HCT116 (cell line): ENCODE data around the gene NRAP. TPM values are rescaled to one million over a fixed set of nuclear protein-coding genes. Genes with fewer than 3 reads are reported as not detected.

Experiments
- ATAC-seq: fragments of 200-7000 bp; cut with Tn5 transposase; 2 replicates; pipeline ENCODE4 v1.9.1; 2020; ENCODE audit warnings: mild to moderate bottlenecking, moderate library complexity
- BruUV-seq: library from RNA; stranded (reverse); fragments of 400-500 nt; replicated peaks from 2 replicates; lab custom pipeline; 2021; lab: Mats Ljungman, UMichigan
- CTCF ChIA-PET: fragments of 300-600 bp; sonication (Branson Sonifier 250); formaldehyde crosslinking; loops from one replicate; lab custom pipeline; 2021; ENCODE audit warnings: antibody characterized with exemption; lab: Charles Lee
- POLR2A ChIA-PET: fragments of 300-600, 350-600 bp; sonication (Branson Sonifier 250); formaldehyde crosslinking; loops from one replicate; lab custom pipeline; 2021; ENCODE audit warnings: antibody characterized with exemption; lab: Charles Lee
- RAD21 ChIA-PET, 2 experiments: fragments of 300-600 bp; sonication (Branson Sonifier 250); formaldehyde crosslinking; loops; one replicate each; lab custom pipeline; 2023; ENCODE audit warnings: low total read pairs in 2 of 2; ENCODE audit not compliant: uncharacterized antibody in 2 of 2, unreplicated experiment in 2 of 2, low non-redundant PET in 1 of 2; lab: Charles Lee
- DNase-seq: peaks from one replicate; pipeline ENCODE4 v3.0.0-alpha.2; 2010; ENCODE audit warnings: low read depth, low spot score
- H2AFZ ChIP-seq: fragments of 200-600 bp; shearing (Covaris generic), sonication (generic); 2 replicates; pipeline ENCODE4 v1.6.1; 2017; ENCODE audit warnings: low read depth, mixed run types, mixed read lengths, antibody characterized with exemption, low read length; ENCODE audit not compliant: poor library complexity, severe bottlenecking
- H3K27ac ChIP-seq: 2 replicates; pipeline ENCODE4 v1.5.1; 2012; ENCODE audit warnings: low read depth, low read length
- H3K27me3 ChIP-seq: fragments of 200-600 bp; sonication (generic); 2 replicates; pipeline ENCODE4 v1.6.1; 2016; ENCODE audit warnings: mixed run types, low read length, mixed read lengths; ENCODE audit not compliant: insufficient read depth
- H3K36me3 ChIP-seq, 2 experiments: fragments of 200-500 bp in 1 of 2; fragments of 200-600 bp in 1 of 2; sonication (Bioruptor generic) in 1 of 2; sonication (generic) in 1 of 2; 2 replicates each; pipeline versions ENCODE4 v1.5.1 to v1.6.1; 2014 to 2016; ENCODE audit warnings: low read length in 2 of 2, inconsistent platforms in 1 of 2, mixed read lengths in 1 of 2, mixed run types in 1 of 2; ENCODE audit not compliant: insufficient read depth in 2 of 2, control insufficient read depth in 1 of 2
- H3K4me1 ChIP-seq, 2 experiments: fragments of 200-600 bp in 1 of 2; sonication (generic) in 1 of 2; 2 replicates each; pipeline versions ENCODE4 v1.5.1 to v1.6.1; 2012 to 2017; ENCODE audit warnings: low read length in 2 of 2, inconsistent platforms in 1 of 2, mild to moderate bottlenecking in 1 of 2, mixed read lengths in 1 of 2, mixed run types in 1 of 2, moderate library complexity in 1 of 2; ENCODE audit not compliant: insufficient read depth in 2 of 2, control insufficient read depth in 1 of 2
- H3K4me2 ChIP-seq: fragments of 200-600 bp; sonication (generic); 2 replicates; pipeline ENCODE4 v1.6.1; 2017; ENCODE audit warnings: mixed run types, low read length, mixed read lengths
- H3K4me3 ChIP-seq, 2 experiments: fragments of 200-600 bp in 1 of 2; sonication (generic) in 1 of 2; replicated peaks in 1 of 2; 2 replicates each; pipeline ENCODE4 v1.5.1; 2011 to 2016; ENCODE audit warnings: low read length in 2 of 2, control low read depth in 1 of 2, low read depth in 1 of 2, mild to moderate bottlenecking in 1 of 2, mixed read lengths in 1 of 2, mixed run types in 1 of 2
- H3K79me2 ChIP-seq: fragments of 200-600 bp; sonication (generic); 2 replicates; pipeline ENCODE4 v1.6.1; 2017; ENCODE audit warnings: mild to moderate bottlenecking, mixed run types, low read length, moderate library complexity, mixed read lengths; ENCODE audit not compliant: insufficient read depth
- H3K9ac ChIP-seq: fragments of 200-600 bp; sonication (generic); 2 replicates; pipeline ENCODE4 v1.6.1; 2016; ENCODE audit warnings: low read length, mixed read lengths
- H3K9me2 ChIP-seq: fragments of 200-600 bp; sonication (generic), shearing (Covaris generic); 2 replicates; pipeline ENCODE4 v1.6.1; 2017; ENCODE audit warnings: mixed run types, mild to moderate bottlenecking, moderate library complexity; ENCODE audit not compliant: insufficient read depth
- H3K9me3 ChIP-seq, 2 experiments: fragments of 200-500 bp in 1 of 2; fragments of 200-600 bp in 1 of 2; sonication (Bioruptor generic) in 1 of 2; sonication (generic) in 1 of 2; 2 replicates each; pipeline ENCODE4 v1.6.1; 2014 to 2017; ENCODE audit warnings: low read length in 2 of 2, mixed read lengths in 2 of 2, inconsistent platforms in 1 of 2, low read depth in 1 of 2, mild to moderate bottlenecking in 1 of 2, mixed run types in 1 of 2, moderate library complexity in 1 of 2; ENCODE audit not compliant: control insufficient read depth in 1 of 2, insufficient read depth in 1 of 2
- H4K20me1 ChIP-seq: fragments of 200-600 bp; sonication (generic), shearing (Covaris generic); 2 replicates; pipeline ENCODE4 v1.6.1; 2017; ENCODE audit warnings: mixed run types, mild to moderate bottlenecking, moderate library complexity; ENCODE audit not compliant: insufficient read depth
- ATF3 ChIP-seq: IDR thresholded peaks from 2 replicates; pipeline ENCODE4 v1.6.1; 2012
- ELF1 ChIP-seq: IDR thresholded peaks from 2 replicates; pipeline ENCODE4 v1.6.1; 2012; ENCODE audit warnings: low read depth, borderline replicate concordance
- FOSL1 ChIP-seq: IDR thresholded peaks from 2 replicates; pipeline ENCODE4 v1.6.1; 2012; ENCODE audit warnings: low read depth
- POLR2AphosphoS5 ChIP-seq: IDR thresholded peaks from 2 replicates; pipeline ENCODE4 v1.6.1; 2011; ENCODE audit warnings: mild to moderate bottlenecking, low read depth, low read length, moderate library complexity
- REST ChIP-seq: IDR thresholded peaks from 2 replicates; pipeline ENCODE4 v1.6.1; 2012; ENCODE audit warnings: low read depth
- TCF7L2 ChIP-seq: IDR thresholded peaks from 2 replicates; pipeline ENCODE4 v1.7.0; 2011; ENCODE audit warnings: borderline replicate concordance, inconsistent platforms; ENCODE audit not compliant: insufficient read depth, insufficient read length; ENCODE audit errors: extremely low read depth
- ZFX ChIP-seq: fragments of 450-650 bp; IDR thresholded peaks from 2 replicates; pipeline ENCODE4 v1.6.1; 2017
- intact Hi-C: fragments of 100-400 bp; cut with micrococcal nuclease; formaldehyde crosslinking; loops from 2 replicates; pipeline ENCODE4 v1.10.0; 2022
- total RNA-seq: library from RNA; stranded (reverse); gene quantifications from one replicate; pipeline ENCODE4 v1.2.1, GENCODE V29; 2021; ENCODE audit not compliant: unreplicated experiment

The NRAP gene
- total RNA-seq, 1 experiment from 2014 or later, result not detected

- ChIA-PET POLR2A (no interaction called here), RAD21 (no interaction called here), CTCF (no interaction called here)
- no peaks in the 10 kb centered on the region for H4K20me1 ChIP-seq
- no peaks in the 10 kb centered on the region for H3K36me3 ChIP-seq
- no peaks in the 10 kb centered on the region for H3K9me3 ChIP-seq
- BruUV-seq, result no TSS peak
- H3K9me2 ChIP-seq, result no peaks in the 10 kb centered on the region
- intact Hi-C loops, result no loop called here
- no peak for TF ChIP-seq TCF7L2
- no peak for TF ChIP-seq REST
- no peak for TF ChIP-seq ELF1
- no peak for TF ChIP-seq FOSL1
- TF ChIP-seq ZFX, result no peak
- no peak for TF ChIP-seq POLR2AphosphoS5
- TF ChIP-seq ATF3, result no peak
- H2AFZ ChIP-seq, result no peak overlapping the region
- no peak overlapping the region for H3K4me2 ChIP-seq
- H3K79me2 ChIP-seq, result no peaks in the 10 kb centered on the region
- no peak overlapping the region for H3K4me3 ChIP-seq
- H3K27ac ChIP-seq, result no peak overlapping the region
- H3K9ac ChIP-seq, result no peak overlapping the region
- DNase-seq (no peak), ATAC-seq (no peak)
- peaks cover 31% of the 10 kb centered on the region for H3K27me3 ChIP-seq
- peaks cover 3 to 8% of the 10 kb centered on the region in 2 experiments; a peak in 2 of 4 replicates for H3K4me1 ChIP-seq
Observed at GRCh38 chr10:113639966-113640365, 23.9 kb downstream of the NRAP start.
